ENCODE measurements around the gene VPS13D. TPM values are rescaled to one million over a fixed set of nuclear protein-coding genes. Genes with fewer than 3 reads are reported as not detected.
"Not testable (repeated sequence)": the region's sequence is repeated elsewhere in the genome, so short reads cannot be mapped to it uniquely, and the experiment has no call there.

Gene VPS13D
- total and polyA plus RNA-seq, 2 experiments from 2014 or later: 10.7 to 34.9 TPM

GRCh38 chr1:12537906-12538461 is 308.2 kb downstream of the VPS13D start:
- Histone ChIP-seq H4K20me1 (replicated peaks; ENCODE audit: insufficient read depth) (no peaks in the 10 kb centered on the region), H3K79me2 (replicated peaks; ENCODE audit: insufficient read depth) (no peaks in the 10 kb centered on the region), H3K4me3 (no peak overlapping the region), H3K27ac (ENCODE audit: low read depth) (no peak overlapping the region), H3K9me2 (ENCODE audit: insufficient read depth) (no peaks in the 10 kb centered on the region), H2AFZ (no peak overlapping the region), H3K36me3 (ENCODE audit: insufficient read depth) (no peaks in the 10 kb centered on the region), H3K4me1 (ENCODE audit: insufficient read depth) (no peaks in the 10 kb centered on the region; the same call in 1 of the 2 replicates), H3F3A (replicated peaks; ENCODE audit: low read depth) (no peaks in the 10 kb centered on the region), H3K27me3 (ENCODE audit: insufficient read depth) (no peaks in the 10 kb centered on the region), H3K4me2 (no peak overlapping the region)
- no peak for ATAC-seq
- no peak overlapping the region for H3K4me3 Mint-ChIP-seq
- H3K27ac Mint-ChIP-seq: no peak overlapping the region
- no peaks in the 10 kb centered on the region for H3K36me3 Mint-ChIP-seq (ENCODE audit: low read depth)
- TF ChIP-seq EZH2phosphoT487 (IDR thresholded peaks at IDR 0.05; ENCODE audit: unreplicated experiment) (no peak), REST (IDR thresholded peaks at IDR 0.05; ENCODE audit: unreplicated experiment) (no peak), EZH2 (IDR thresholded peaks at IDR 0.05; ENCODE audit: low read depth, unreplicated experiment) (no peak), ETS1 (IDR thresholded peaks at IDR 0.05) (no peak), NANOG (IDR thresholded peaks at IDR 0.05; ENCODE audit: borderline replicate concordance) (no peak), POLR2AphosphoS5 (IDR thresholded peaks at IDR 0.05; ENCODE audit: low read depth) (no peak)
- H3K4me1 Mint-ChIP-seq: peaks cover 14% of the 10 kb centered on the region
- no peak for DNase-seq (ENCODE audit: low spot score)
- no peaks in the 10 kb centered on the region for H3K27me3 Mint-ChIP-seq (ENCODE audit: insufficient read depth, low read depth, poor library complexity)
- H3K9me3 Mint-ChIP-seq: no peaks in the 10 kb centered on the region; the same call in 2 of the 3 replicates

GRCh38 chr1:12538536-12538935 is 308.7 kb downstream of the VPS13D start:
- H3K36me3 Mint-ChIP-seq (ENCODE audit: low read depth); H3K27me3 Mint-ChIP-seq (ENCODE audit: insufficient read depth, low read depth, poor library complexity); H3K9me3 Mint-ChIP-seq; H3K4me1 ChIP-seq (ENCODE audit: insufficient read depth); H3K79me2 ChIP-seq (replicated peaks; ENCODE audit: insufficient read depth); H3K9me2 ChIP-seq (ENCODE audit: insufficient read depth); H3K27ac ChIP-seq (ENCODE audit: low read depth); H3K27ac Mint-ChIP-seq; H3K36me3 ChIP-seq (ENCODE audit: insufficient read depth); H3F3A ChIP-seq (replicated peaks; ENCODE audit: low read depth); ATAC-seq; H3K4me3 ChIP-seq; H2AFZ ChIP-seq; H4K20me1 ChIP-seq (replicated peaks; ENCODE audit: insufficient read depth); DNase-seq (ENCODE audit: low spot score); H3K27me3 ChIP-seq (ENCODE audit: insufficient read depth); H3K4me2 ChIP-seq; H3K4me3 Mint-ChIP-seq: not testable (repeated sequence)
- H3K4me1 Mint-ChIP-seq: peaks cover 14% of the 10 kb centered on the region

All from GM23338 (cell line).